Vagina (tissue), 2 donors: ENCODE data around the gene HDDC3.

Source experiments
- CTCF ChIP-seq, 3 experiments: fragments of 450-650 bp in 2 of 3; fragments of 200-600 bp in 1 of 3; sonication (generic) in 1 of 3; IDR thresholded peaks; one replicate each; pipeline ENCODE4 v1.5.1; 2017 to 2019; ENCODE audit warnings: antibody characterized with exemption in 3 of 3, mild to moderate bottlenecking in 2 of 3, moderate library complexity in 2 of 3
- POLR2A ChIP-seq, 2 donors: fragments of 450-650 bp; IDR thresholded peaks; one replicate each; pipeline ENCODE4 v1.6.1; 2017; ENCODE audit warnings: antibody characterized with exemption in 2 of 2, mild to moderate bottlenecking in 2 of 2, moderate library complexity in 2 of 2

DNA sequence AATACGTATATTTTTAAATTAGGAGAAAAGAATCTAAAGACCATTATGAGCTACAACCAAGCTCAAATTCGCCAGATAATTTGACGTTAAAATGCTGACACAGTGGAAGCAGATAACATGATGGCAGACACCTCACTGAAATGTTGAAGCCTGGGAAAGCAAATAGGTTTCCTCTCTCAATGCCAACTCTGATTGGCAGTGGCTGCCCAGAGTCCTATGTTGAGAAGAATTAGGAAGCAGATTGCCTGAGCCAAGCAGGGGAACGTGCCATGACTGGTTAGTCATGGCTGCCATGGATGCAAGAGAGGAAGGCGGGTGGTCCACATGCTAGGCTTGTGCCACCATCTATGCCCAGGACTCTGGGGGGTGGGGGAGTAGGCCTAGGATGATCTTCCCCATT is 5.9 kb upstream of the HDDC3 start:
- TF ChIP-seq CTCF (IDR thresholded peaks at IDR 0.05) (no peak), POLR2A (IDR thresholded peaks at IDR 0.05) (no peak)
